Measurements from ENCODE around the gene ABLIM1. TPM values are rescaled to one million over a fixed set of nuclear protein-coding genes. Genes with fewer than 3 reads are reported as not detected.

The ABLIM1 gene
- total and polyA plus RNA-seq, 2 of the 4 experiments (the other 2 are of a cell fraction) = 7.7 to 9.9 TPM

DNA sequence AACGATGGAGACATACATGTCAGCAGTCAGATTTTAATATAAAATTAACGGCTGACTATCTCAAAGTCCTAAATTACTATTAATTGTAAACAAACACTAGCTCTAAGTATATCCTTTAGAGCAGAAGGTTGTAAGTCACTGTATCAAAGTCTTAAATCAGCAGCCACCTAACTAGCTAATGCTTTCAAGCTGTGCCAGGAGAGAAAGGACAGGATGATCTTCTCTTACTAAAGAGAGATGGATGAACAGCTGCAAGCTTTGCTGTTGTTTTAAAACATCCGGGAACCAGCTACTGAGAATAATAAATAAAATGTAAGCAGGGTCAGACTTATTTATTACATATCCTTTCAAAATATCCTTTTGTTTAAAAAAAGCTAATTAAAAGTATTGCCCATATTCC, 24.0 kb upstream of the ABLIM1 start:
- no peak overlapping the region for H3K9ac ChIP-seq (ENCODE audit: low read depth, low read length)
- H3K9me3 ChIP-seq (ENCODE audit: control insufficient read depth, insufficient read depth, low read length) = no peaks in the 10 kb centered on the region
- H3K9me1 ChIP-seq (ENCODE audit: insufficient read depth, low read length) = peaks cover 18% of the 10 kb centered on the region
- peaks cover 10% of the 10 kb centered on the region for H3K4me1 ChIP-seq (ENCODE audit: control insufficient read depth, insufficient read depth, low read length)
- POLR2A ChIA-PET (ENCODE audit: unreplicated experiment) = no interaction called here
- H2BK15ac ChIP-seq (ENCODE audit: low read depth, low read length) = no peak overlapping the region
- in situ Hi-C loops (cut with MboI; ENCODE audit: low sequenced_read_pairs) = no loop called here
- H3K27me3 ChIP-seq (ENCODE audit: control insufficient read depth, insufficient read depth, low read length) = no peaks in the 10 kb centered on the region
- intact Hi-C loops (cut with micrococcal nuclease) = loop anchor here (5.0 kb wide), 1 partner anchor 50 kb away; no protein-coding TSS in a partner anchor
- H4K5ac ChIP-seq (ENCODE audit: low read depth, low read length) = no peak overlapping the region
- H2BK120ac ChIP-seq (ENCODE audit: low read depth, low read length) = no peak overlapping the region
- no peak overlapping the region for H4K91ac ChIP-seq (ENCODE audit: insufficient read depth, low read depth, low read length)
- H3K14ac ChIP-seq (replicated peaks; ENCODE audit: low read depth, low read length) = no peak overlapping the region
- no peak overlapping the region for H4K8ac ChIP-seq (ENCODE audit: low read depth in 2 of 2, low read length in 2 of 2)
- no peak overlapping the region for H2AK9ac ChIP-seq (replicated peaks; ENCODE audit: low read depth, low read length, poor library complexity)
- ATAC-seq (ENCODE audit: low read depth) (no peak), DNase-seq (no peak)
- no peak overlapping the region for H3K18ac ChIP-seq (ENCODE audit: low read depth, low read length)
- peaks cover 0 to 3% of the 10 kb centered on the region in 2 experiments; a peak in 1 of 4 replicates for H3K79me1 ChIP-seq (ENCODE audit: low read depth in 1 of 2, low read length in 2 of 2)
- no peak overlapping the region for H3K4me2 ChIP-seq (ENCODE audit: low read depth, low read length)
- no peak overlapping the region for H2BK5ac ChIP-seq (ENCODE audit: low read depth, low read length, poor library complexity, severe bottlenecking)
- BruUV-seq (replicated peaks) = no TSS peak
- no peak overlapping the region for H3K56ac ChIP-seq (ENCODE audit: extremely low read depth, insufficient read depth, low read length)
- H2AFZ ChIP-seq (replicated peaks; ENCODE audit: low read length, poor library complexity) = no peak overlapping the region
- H2AK5ac ChIP-seq (ENCODE audit: low read depth, low read length) = no peak overlapping the region
- H3K27ac ChIP-seq (ENCODE audit: insufficient read depth, low read length) = no peak overlapping the region
- H3K4ac ChIP-seq (ENCODE audit: low read depth, low read length) = no peak overlapping the region
- CTCF ChIA-PET = interaction anchor here (0.7 to 1.0 kb wide), 2 partner anchors 15 to 46 kb away, joined by 3 read pairs; no protein-coding TSS in a partner anchor
- no peaks in the 10 kb centered on the region for H3K36me3 ChIP-seq (ENCODE audit: control insufficient read depth, insufficient read depth, low read length)
- dilution Hi-C loops (cut with HindIII; ENCODE audit: low sequenced_read_pairs, unreplicated experiment) = no loop called here
- TF ChIP-seq RFX5 (IDR thresholded peaks at IDR 0.05; ENCODE audit: low read depth, low read length) (no peak), MAFK (IDR thresholded peaks at IDR 0.05; ENCODE audit: low read depth, low read length) (no peak), SMC3 (IDR thresholded peaks at IDR 0.05; ENCODE audit: low read depth, low read length) (no peak), POLR2A (IDR thresholded peaks at IDR 0.05; ENCODE audit: low read depth, low read length) (no peak)
- no peak overlapping the region for H2BK20ac ChIP-seq (ENCODE audit: low read depth, low read length)
- no peak overlapping the region for H3K4me3 ChIP-seq (ENCODE audit: insufficient read depth, low read depth, low read length)
- no peak overlapping the region; the same call in 1 of the 2 replicates for H3K23ac ChIP-seq (ENCODE audit: low read depth, low read length)
- no CpG with 5 or more reads among the region's 3 CpGs for WGBS, 2 experiments (ENCODE audit: extremely low coverage in 2 of 2, insufficient read length in 1 of 2)
- H4K20me1 ChIP-seq (ENCODE audit: insufficient read depth, low read length) = no peaks in the 10 kb centered on the region

Data from IMR-90 (cell line).